ENCODE results near the gene PRR30. TPM values are rescaled to one million over a fixed set of nuclear protein-coding genes. Genes with fewer than 3 reads are reported as not detected.
"Not testable (repeated sequence)": the region's sequence is repeated elsewhere in the genome, so short reads cannot be mapped to it uniquely, and the experiment has no call there.

The PRR30 gene
- total RNA-seq, 1 donor from 2014 or later, result not detected

DNA sequence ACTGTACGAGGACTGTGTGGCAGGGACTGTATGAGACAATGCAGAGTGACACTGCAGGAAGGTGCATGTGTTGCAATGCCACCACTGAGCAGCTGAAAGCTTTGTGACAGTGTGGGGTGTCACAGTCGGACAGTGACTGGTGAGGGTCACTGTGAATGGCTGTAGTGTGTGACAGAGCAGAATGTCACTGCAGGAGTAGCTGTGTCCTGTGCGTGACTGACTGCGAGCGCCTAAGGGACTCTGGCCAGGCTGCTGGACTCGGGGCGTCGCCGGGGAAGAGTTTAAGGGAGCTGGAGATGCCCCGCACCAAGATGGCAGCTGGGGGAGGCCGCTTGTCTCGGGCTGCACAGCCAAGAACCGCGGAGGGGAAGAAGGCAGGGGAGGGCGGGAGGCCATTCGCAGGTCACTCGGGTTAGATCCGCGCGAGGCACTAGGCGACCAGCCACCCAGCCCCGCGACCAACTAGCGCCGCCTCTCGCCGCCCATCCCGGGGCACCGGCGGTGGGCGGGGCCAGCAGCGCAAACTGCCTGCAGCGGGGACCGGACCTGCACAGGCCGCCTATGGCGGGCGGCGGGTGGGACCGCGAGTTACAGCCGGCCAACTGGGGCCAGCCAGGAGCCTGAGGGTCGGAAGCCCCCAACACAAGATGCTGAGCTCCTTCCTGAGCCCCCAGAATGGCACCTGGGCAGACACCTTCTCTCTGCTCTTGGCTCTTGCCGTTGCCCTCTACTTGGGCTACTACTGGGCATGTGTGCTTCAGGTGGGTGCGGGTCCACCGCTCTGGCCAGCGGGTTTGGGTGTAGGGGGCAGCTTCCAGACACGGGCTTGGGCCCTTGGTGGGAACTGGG lies 15.7 kb downstream of the PRR30 start, which contains the start of gene ABHD1:
Gene ABHD1, plus strand, starts transcription at position 514 of the 849 bp plus-strand sequence. Its CDS starts 134 bp downstream, at position 648.
- Mint-ChIP-seq H3K4me3 (ENCODE audit: unreplicated experiment) (peak within 1 kb of the TSS; percentile 89), H3K36me3 (ENCODE audit: low read depth, unreplicated experiment) (peaks cover 8% of the 10 kb centered on the region), H3K9me3 (ENCODE audit: unreplicated experiment) (no peaks in the 10 kb centered on the region), H3K4me1 (ENCODE audit: unreplicated experiment) (peaks cover 11% of the 10 kb centered on the region), H3K27me3 (ENCODE audit: unreplicated experiment) (peaks cover 18% of the 10 kb centered on the region), H3K27ac (ENCODE audit: unreplicated experiment) (no peak within 1 kb of the TSS)
- peak; percentile 48 for DNase-seq (ENCODE audit: low spot score)
- TF ChIP-seq, protein P1, sequence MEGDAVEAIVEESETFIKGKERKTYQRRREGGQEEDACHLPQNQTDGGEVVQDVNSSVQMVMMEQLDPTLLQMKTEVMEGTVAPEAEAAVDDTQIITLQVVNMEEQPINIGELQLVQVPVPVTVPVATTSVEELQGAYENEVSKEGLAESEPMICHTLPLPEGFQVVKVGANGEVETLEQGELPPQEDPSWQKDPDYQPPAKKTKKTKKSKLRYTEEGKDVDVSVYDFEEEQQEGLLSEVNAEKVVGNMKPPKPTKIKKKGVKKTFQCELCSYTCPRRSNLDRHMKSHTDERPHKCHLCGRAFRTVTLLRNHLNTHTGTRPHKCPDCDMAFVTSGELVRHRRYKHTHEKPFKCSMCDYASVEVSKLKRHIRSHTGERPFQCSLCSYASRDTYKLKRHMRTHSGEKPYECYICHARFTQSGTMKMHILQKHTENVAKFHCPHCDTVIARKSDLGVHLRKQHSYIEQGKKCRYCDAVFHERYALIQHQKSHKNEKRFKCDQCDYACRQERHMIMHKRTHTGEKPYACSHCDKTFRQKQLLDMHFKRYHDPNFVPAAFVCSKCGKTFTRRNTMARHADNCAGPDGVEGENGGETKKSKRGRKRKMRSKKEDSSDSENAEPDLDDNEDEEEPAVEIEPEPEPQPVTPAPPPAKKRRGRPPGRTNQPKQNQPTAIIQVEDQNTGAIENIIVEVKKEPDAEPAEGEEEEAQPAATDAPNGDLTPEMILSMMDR (IDR thresholded peaks at IDR 0.05; ENCODE audit: unreplicated experiment), result no peak

DNA sequence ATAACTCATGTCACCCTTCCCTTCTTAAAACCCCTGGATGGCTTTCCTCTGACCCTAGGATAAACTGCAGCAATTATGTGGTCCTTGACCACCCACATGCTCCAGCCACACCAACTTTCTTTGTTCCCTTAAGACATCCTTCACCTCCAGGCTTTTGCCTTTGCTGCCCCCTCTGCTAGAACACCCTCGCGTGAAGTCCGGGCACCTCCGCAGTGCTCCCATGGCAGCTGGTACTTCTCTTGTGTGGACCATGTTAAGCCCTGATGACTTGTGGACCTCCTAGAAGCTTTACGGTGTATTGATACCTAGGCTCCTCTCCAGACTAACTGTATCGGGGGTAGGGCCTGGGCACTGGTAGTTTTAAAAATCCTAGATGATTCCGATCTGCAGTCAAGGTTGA lies 16.4 kb downstream of the PRR30 start:
- Mint-ChIP-seq H3K27ac (ENCODE audit: unreplicated experiment) (no peak overlapping the region), H3K4me3 (ENCODE audit: unreplicated experiment) (peak overlapping the region; percentile 89), H3K4me1 (ENCODE audit: unreplicated experiment) (peaks cover 11% of the 10 kb centered on the region), H3K36me3 (ENCODE audit: low read depth, unreplicated experiment) (peaks cover 8% of the 10 kb centered on the region), H3K9me3 (ENCODE audit: unreplicated experiment) (no peaks in the 10 kb centered on the region), H3K27me3 (ENCODE audit: unreplicated experiment) (peaks cover 18% of the 10 kb centered on the region)
- TF ChIP-seq, protein P1 (IDR thresholded peaks at IDR 0.05; ENCODE audit: unreplicated experiment), result no peak
- no peak for DNase-seq (ENCODE audit: low spot score)

DNA sequence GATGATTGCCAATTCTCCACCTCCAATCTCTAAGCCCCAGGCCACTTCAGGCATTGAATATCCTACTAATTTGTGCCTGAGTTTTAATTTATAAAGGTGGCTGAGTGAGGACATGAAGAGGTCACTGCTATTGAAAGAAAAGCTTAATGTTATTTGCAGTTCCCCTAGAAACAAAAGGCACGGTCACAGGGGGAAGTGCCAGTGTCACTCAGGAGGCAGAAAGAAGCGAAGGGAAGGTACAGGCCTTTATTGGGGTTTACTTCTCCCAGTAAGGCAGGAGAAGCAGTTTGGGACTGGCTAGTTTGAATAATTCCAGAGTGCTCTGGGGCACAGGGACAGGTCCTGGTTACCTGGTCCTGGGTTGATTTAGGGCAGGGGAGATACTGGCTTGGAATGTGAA lies 17.3 kb downstream of the PRR30 start:
- peaks cover 11% of the 10 kb centered on the region for H3K4me1 Mint-ChIP-seq (ENCODE audit: unreplicated experiment)
- TF ChIP-seq, protein P1 (IDR thresholded peaks at IDR 0.05; ENCODE audit: unreplicated experiment), result no peak
- peaks cover 8% of the 10 kb centered on the region for H3K36me3 Mint-ChIP-seq (ENCODE audit: low read depth, unreplicated experiment)
- H3K4me3 Mint-ChIP-seq (ENCODE audit: unreplicated experiment), result no peak overlapping the region
- H3K9me3 Mint-ChIP-seq (ENCODE audit: unreplicated experiment), result no peaks in the 10 kb centered on the region
- DNase-seq (ENCODE audit: low spot score), result no peak
- H3K27me3 Mint-ChIP-seq (ENCODE audit: unreplicated experiment), result peaks cover 18% of the 10 kb centered on the region
- H3K27ac Mint-ChIP-seq (ENCODE audit: unreplicated experiment), result no peak overlapping the region

DNA sequence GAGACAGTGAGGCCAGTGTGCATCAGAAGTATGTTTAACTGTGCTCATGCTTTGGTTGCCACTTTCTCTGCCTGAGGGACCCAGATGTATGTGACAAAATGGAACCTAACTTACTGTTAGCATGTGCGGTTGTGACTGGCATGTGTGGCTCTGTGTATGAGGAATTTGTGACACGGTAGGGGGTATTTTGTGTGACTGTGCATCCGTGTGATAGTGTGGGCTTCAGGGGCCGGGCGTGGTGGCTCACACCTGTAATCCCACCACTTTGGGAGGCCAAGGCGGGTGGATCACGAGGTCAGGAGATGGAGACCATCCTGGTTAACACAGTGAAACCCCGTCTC lies 19.9 kb downstream of the PRR30 start:
- Mint-ChIP-seq H3K4me1 (ENCODE audit: unreplicated experiment) (peaks cover 11% of the 10 kb centered on the region), H3K27me3 (ENCODE audit: unreplicated experiment) (peaks cover 17% of the 10 kb centered on the region), H3K4me3 (ENCODE audit: unreplicated experiment) (peak overlapping the region; percentile 67)
- H3K9me3 Mint-ChIP-seq (ENCODE audit: unreplicated experiment); H3K36me3 Mint-ChIP-seq (ENCODE audit: low read depth, unreplicated experiment); H3K27ac Mint-ChIP-seq (ENCODE audit: unreplicated experiment); DNase-seq (ENCODE audit: low spot score): not testable (repeated sequence)

DNA sequence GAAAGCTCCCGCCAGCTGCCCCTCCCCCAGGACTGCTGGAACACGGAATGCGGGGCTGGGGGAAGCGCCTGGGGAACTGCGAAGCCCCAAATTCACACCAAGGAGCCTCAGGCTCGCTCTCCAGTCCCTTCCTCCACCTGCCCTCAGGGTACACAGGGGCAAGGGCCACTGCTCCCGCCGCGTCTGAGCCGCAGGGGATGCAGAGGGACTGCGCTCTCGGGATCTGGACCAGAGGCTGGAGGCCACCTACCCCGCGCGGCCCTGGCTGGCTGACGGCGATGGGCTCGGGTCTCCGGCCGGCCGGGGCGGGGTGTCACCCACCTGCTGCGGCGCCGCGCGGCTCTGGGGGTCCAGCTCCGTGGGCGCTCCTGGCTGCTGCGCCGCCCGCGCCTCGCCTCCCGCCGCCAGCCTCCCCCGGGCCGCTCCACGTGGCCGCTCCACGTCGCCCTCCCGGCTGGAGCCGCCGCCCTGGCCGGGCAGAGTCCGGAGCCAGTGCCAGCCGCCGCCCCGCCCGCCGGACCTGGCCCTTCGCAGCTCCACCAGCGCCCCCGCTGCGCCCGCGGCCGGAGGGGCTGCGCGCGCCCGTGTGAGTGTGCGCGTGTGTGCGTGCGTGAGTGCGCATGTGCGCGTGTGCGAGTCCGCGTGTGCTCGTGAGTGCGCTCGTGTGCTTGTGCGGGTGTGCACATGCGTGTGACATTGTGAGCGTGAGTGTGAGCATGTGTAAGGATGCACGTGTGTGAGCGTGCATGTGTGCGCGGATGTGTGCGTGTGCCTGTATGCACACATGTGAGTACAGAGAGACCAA lies 20.5 kb downstream of the PRR30 start, which contains the start of gene CGREF1:
Gene CGREF1, minus strand, starts transcription at position 604 of the 805 bp plus-strand sequence. CDS start 14,762 bp downstream, outside the sequence.
- peak; percentile 18 for DNase-seq (ENCODE audit: low spot score)
- TF ChIP-seq, protein P1 (IDR thresholded peaks at IDR 0.05; ENCODE audit: unreplicated experiment), result no peak
- Mint-ChIP-seq H3K4me3 (ENCODE audit: unreplicated experiment) (peak within 1 kb of the TSS; percentile 67), H3K27ac (ENCODE audit: unreplicated experiment) (no peak within 1 kb of the TSS), H3K36me3 (ENCODE audit: low read depth, unreplicated experiment) (peaks cover 8% of the 10 kb centered on the region), H3K4me1 (ENCODE audit: unreplicated experiment) (peaks cover 11% of the 10 kb centered on the region), H3K9me3 (ENCODE audit: unreplicated experiment) (no peaks in the 10 kb centered on the region), H3K27me3 (ENCODE audit: unreplicated experiment) (peaks cover 15% of the 10 kb centered on the region)

Measured in endothelial cell (in vitro differentiated cells).